Stimulated activated CD4-positive, alpha-beta T cell treated with anti-CD3 and anti-CD28 coated beads, Interleukin-2, amount 100 ng/mL, for 24 hours (primary cell): Measurements from ENCODE around the gene TPRKB.
A peak's percentile ranks its signal among the peaks of the same experiment; 100 is the strongest.
"Not testable (repeated sequence)": the region's sequence is repeated elsewhere in the genome, so short reads cannot be mapped to it uniquely, and the experiment has no call there.

Source experiments
- DNase-seq, 2 donors: peaks; one replicate each; pipeline ENCODE4 v3.0.0-alpha.2; 2020

The TPRKB gene

DNA sequence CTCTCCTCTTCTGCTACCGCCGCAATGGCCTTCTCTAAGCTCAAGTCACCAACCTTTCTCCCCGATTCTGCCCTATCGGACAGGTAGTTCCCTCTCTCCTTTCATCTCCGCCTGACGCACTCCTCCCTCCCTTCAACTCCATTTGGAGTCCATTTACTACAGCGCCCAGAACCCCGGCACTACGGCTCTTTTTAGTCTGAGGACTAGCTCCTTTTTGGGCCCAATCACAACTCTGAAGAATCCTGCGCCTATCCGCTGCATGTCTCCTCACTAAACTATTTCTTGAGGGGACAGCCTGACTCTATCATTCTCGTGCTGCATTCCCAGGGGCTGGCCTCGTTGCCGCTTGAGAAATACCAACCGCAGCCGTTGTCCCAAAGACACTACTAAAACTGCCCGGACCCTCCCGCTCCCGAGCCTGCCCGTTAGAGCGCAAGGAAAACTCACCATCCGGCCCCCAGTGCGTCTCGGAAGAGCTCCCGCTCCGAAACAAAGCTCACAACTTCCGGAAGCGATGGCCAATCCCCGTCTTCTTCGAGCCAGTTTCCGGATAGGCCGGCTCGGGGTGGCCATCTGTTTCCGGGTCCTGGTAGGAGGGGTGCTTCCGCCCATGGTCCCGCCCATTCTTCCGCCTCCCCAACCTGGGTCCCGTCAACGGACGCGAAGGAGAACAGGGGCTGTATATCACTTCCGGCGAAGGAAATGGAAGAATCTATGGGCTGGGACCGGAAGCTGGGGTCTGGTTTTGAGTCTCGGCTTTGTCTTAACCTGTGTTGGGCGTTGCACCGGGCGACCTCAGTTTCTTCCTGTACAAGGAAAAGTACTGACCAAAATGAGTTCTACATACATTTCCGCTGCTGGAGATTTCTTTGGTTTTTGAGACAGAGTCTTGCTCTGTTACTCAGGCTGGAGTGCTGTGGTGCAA is at the start of gene TPRKB:
TPRKB (minus strand) TSS at position 491 of the 925 bp plus-strand sequence. CDS start 2,776 bp downstream, outside the sequence.
- DNase-seq: peak; percentile 95 to 96

DNA sequence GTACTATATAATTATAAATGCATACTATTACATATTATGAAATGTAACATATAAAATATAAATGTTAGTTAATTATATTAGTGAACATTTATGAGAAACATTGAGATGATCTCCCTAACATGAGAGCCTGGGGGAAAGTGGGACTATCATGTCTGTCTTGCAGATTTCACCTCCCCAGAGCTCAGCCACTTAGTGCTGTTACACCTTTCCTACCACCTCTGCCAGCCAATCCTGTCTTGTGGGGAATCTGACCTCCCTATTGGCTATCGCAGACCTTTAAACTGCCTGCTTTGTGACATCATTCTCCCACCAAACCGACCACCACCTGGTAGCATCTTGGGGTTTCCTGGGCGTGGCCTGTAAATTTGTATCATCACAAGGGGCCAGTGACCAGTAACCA is 46.7 kb upstream of the TPRKB start, which contains the start of gene C2orf78:
C2orf78 (plus strand) TSS at position 301 of the 400 bp plus-strand sequence. CDS start 127 bp downstream, outside the sequence.
- DNase-seq: not testable (repeated sequence)

DNA sequence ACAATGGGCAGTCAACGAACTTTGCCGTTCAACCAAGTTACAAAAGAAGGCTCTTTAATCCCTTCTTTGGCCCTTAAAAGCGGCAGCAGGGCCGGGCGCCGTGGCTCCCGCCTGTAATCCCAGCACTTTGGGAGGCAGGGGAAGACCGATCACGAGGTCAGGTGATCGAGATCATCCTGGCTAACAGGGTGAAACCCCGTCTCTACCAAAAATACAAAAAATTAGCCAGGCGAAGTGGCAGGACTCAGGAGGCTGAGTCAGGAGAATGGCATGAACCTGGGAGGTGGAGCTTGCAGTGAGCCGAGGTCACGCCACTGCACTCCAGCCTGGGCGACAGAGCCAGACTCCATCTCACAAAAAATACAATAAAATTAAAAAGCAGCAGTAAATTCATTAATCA is 46.3 kb upstream of the TPRKB start:
- DNase-seq: not testable (repeated sequence)

- no peak for DNase-seq
Measured at GRCh38 chr2:73780237-73780582, 43.1 kb upstream of the TPRKB start.

GRCh38 chr2:73779467-73780236 is 42.5 kb upstream of the TPRKB start, which contains the start of gene DUSP11:
TSS of gene DUSP11 (minus strand) at chr2:73780103. CDS start at chr2:73779974, 129 bp downstream.
- DNase-seq: peak; percentile 98 to 99

- not testable (repeated sequence) for DNase-seq
Measured at GRCh38 chr2:73778867-73779466, 41.8 kb upstream of the TPRKB start.

DNA sequence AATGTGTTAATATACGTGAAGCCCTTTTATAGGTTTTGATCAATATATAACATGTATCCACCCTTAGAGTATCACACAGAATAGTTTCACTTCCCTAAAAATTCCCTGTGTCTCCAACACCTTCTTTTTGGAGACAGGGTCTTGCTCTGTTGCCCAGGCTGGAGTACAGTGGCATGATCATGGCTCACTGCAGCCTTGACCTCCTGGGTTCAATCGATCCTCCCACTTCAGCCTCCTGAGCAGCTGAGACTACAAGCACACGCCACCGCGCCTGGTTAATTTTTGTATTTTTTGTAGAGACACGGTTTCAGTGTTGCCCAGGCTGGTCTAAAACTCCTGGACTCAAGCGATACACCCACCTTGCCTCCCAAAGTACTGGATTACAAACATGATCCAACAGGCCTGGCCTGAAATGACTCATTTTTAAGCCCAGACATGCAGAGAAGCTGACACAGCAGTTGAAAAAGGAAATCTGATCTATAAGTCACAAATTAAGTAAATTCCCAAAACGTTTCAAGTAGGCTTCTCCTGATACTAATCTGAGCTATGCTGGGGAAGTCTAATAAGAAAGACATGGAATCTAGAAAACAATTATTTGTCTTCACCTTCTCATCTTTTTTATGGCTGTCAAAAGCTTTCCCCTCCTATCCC is 39.8 kb upstream of the TPRKB start:
- no peak for DNase-seq

DNA sequence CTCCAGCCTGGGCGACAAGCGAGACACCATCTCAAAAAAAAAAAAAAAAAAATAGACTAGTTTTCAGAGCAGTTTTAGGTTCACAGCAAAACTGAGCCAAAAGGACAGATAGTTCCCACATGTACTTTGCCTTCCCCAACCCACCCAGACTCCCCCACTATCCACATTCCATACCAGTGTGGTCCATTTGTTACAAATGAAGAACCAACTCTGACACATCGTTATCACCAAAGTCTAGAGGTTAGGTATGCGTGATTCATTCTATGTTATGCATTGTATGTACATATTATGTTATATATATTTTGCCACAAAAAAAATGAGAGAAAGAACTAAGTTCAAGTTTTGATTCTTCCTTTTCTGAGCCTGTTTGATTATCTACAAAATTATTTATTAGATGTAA is 39.2 kb upstream of the TPRKB start:
- no peak for DNase-seq

- no peak for DNase-seq
Measured at GRCh38 chr2:73772819-73773218, 35.7 kb upstream of the TPRKB start.

- no peak for DNase-seq
Measured at GRCh38 chr2:73770725-73771124, 33.6 kb upstream of the TPRKB start.

DNA sequence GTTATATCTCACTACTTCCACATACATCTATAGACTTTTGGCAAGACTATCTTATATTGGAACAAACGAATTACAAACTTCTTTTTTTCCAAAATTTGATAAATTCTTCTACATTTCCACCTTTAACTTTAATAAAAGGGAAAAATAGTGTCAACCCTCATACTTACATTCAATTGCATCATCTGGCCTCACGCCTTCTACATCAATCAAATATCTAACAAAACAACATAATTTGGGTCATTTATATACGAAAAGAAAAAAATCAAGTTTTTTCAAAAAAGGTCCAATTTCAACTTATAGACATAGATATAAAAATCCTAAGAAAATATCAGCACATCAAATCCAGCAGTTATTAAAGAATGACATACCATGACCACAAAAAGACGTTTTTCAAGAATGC is 29.8 kb upstream of the TPRKB start:
- no peak for DNase-seq

DNA sequence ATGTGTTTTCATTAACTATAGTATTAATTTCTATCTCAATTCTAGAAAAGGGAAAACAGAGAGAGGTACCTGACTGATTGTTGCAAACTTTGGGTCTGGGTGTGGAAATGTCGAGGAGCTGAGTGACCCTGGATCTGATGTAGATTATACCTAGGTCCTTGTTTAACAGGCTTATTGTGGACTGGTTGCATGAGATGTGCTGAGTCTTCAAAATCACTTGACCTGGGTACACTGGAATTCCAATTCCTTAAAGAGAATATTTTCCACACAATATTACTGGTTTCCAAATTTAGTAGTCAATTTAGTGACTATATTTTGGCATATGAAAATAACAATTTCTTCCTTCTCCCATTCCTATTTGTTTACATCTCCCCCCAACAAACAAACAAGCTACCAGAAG is 29.2 kb upstream of the TPRKB start:
- DNase-seq: no peak

DNA sequence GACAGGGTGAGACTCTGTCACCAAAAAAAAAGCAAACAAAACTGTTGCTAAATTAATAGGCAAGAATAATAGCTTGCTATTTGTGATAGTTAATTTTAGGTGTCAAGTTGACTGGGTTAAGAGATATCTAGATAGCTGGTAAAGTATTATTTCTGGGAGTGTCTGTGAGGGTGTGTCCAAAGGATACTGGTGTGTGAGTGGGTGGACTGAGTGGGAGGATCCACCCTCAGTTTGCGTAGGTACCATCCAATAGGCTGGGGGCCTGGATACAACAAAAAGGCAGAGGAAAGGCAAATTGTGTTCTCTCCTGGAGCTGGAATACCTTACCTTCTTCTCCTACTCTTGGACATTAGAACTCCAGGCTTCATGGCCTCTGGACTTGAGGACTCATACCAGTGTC is 27.8 kb upstream of the TPRKB start:
- no peak for DNase-seq

GRCh38 chr2:73762571-73762970 is 25.4 kb upstream of the TPRKB start:
- DNase-seq: no peak

GRCh38 chr2:73759904-73760303 is 22.8 kb upstream of the TPRKB start:
- no peak for DNase-seq

DNA sequence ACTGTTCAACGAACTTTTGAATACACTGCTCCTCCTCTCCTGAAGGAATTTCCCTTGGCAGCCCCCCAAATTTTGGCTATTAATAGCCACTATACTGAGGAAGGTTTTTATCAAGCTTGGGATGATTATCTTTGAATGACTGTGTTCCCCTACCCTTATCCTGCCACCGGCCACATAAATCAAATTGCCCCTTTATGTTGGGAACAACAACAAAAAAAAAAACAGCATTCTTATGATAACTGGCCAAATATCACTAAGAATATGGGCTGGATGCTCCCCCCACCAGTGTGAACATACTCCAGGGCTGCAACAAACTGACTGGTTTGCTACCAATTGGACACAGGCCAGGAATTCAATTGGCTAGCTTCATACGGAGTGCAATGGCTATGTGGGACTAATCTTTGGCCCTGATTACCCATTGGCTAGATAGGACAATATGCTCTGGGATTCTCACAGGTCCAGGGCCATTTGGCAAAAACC is 22.2 kb upstream of the TPRKB start:
- DNase-seq: no peak

DNA sequence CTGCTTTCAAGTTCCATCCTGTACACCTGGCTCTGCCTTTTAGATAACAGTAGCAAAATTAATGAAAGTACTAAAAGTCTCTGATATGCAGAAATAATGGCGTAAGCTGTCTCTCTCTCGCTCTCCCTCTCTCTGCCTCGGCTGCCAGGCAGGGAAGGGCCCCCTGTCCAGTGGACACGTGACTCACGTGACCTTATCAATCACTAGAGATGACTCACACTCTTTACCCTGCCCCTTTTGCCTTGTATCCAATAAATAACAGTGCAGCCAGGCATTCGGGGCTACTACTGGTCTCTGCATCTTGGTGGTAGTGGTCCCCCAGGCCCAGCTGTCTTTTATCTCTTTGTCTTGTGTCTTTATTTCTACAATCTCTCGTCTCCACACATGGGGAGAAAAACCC is 17.2 kb upstream of the TPRKB start:
- not testable (repeated sequence) for DNase-seq

DNA sequence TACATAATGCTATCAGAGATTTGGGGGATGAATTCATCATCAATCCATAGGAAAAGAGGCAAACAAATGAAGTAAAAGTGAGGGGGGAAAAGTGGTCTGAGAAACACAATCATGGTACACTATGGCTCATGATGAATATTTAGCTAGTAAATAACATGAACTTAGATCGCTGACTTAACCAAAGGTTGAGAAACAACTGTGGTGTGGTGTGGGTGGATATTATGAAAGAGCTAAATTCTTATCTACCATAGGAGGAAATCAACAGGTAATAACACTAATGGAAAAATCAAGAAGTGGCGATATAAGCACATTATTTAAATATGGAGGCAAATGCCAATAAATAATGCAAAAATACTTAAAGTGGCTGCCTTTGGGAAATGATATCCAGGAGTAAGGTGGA is 12.2 kb upstream of the TPRKB start:
- DNase-seq: no peak

GRCh38 chr2:73746877-73747208 is 9.7 kb upstream of the TPRKB start:
- no peak for DNase-seq

- no peak for DNase-seq
Measured at GRCh38 chr2:73746015-73746876, 9.1 kb upstream of the TPRKB start.

GRCh38 chr2:73740767-73741166 is 3.6 kb upstream of the TPRKB start:
- no peak for DNase-seq

- no peak for DNase-seq
Measured at GRCh38 chr2:73739101-73739500, 2.0 kb upstream of the TPRKB start.
